SU-DHL-6 (cell line): ENCODE data around the gene ROMO1.

Experiments
- H2AFZ ChIP-seq: fragments of 200-600 bp; sonication (generic); 2 replicates; pipeline ENCODE4 v1.6.1; 2014; ENCODE audit warnings: low read depth, mild to moderate bottlenecking, moderate library complexity, mixed read lengths, antibody characterized with exemption, low read length; ENCODE audit not compliant: severe bottlenecking
- H3F3A ChIP-seq: fragments of 200-600 bp; shearing (Covaris generic); 2 replicates; pipeline ENCODE4 v1.6.0; 2016; ENCODE audit warnings: antibody characterized with exemption, mild to moderate bottlenecking; ENCODE audit not compliant: insufficient read depth
- H3K27ac ChIP-seq: fragments of 200-600 bp; sonication (generic); 2 replicates; pipeline ENCODE4 v1.5.1; 2016; ENCODE audit warnings: low read depth, mild to moderate bottlenecking, low read length, moderate library complexity, mixed read lengths
- H3K27me3 ChIP-seq: fragments of 200-600 bp; sonication (generic), shearing (Covaris generic); 2 replicates; pipeline ENCODE4 v1.6.0; 2014; ENCODE audit warnings: mild to moderate bottlenecking, low read length
- H3K36me3 ChIP-seq: fragments of 200-600 bp; sonication (generic); 2 replicates; pipeline ENCODE4 v1.6.1; 2014; ENCODE audit warnings: mild to moderate bottlenecking, low read length, mixed read lengths
- H3K4me2 ChIP-seq: fragments of 300-600, 200-600 bp; shearing (Covaris generic), sonication (generic); 2 replicates; pipeline ENCODE4 v1.6.0; 2014; ENCODE audit warnings: low read length, low read depth, mild to moderate bottlenecking; ENCODE audit not compliant: poor library complexity, severe bottlenecking
- H3K4me3 ChIP-seq: fragments of 200-600 bp; sonication (generic); 2 replicates; pipeline ENCODE4 v1.5.1; 2014; ENCODE audit warnings: antibody characterized with exemption, low read length, mild to moderate bottlenecking, mixed read lengths; ENCODE audit not compliant: insufficient read depth, poor library complexity, severe bottlenecking
- H3K79me2 ChIP-seq: fragments of 200-600 bp; sonication (generic); 2 replicates; pipeline ENCODE4 v1.6.1; 2014; ENCODE audit warnings: mild to moderate bottlenecking, low read length, moderate library complexity; ENCODE audit not compliant: insufficient read depth
- H3K9ac ChIP-seq: fragments of 200-600 bp; sonication (generic); 2 replicates; pipeline ENCODE4 v1.7.0; 2014; ENCODE audit warnings: mild to moderate bottlenecking, low read length
- H3K9me2 ChIP-seq: fragments of 200-600 bp; sonication (generic); replicated peaks from 2 replicates; pipeline ENCODE4 v1.6.1; 2014; ENCODE audit warnings: low read length; ENCODE audit not compliant: insufficient read depth
- H3K9me3 ChIP-seq: fragments of 200-600 bp; sonication (generic); 2 replicates; pipeline ENCODE4 v1.6.1; 2014; ENCODE audit warnings: low read length, mixed read lengths; ENCODE audit not compliant: insufficient read depth
- H4K20me1 ChIP-seq: fragments of 200-600 bp; sonication (generic); 2 replicates; pipeline ENCODE4 v1.6.1; 2014; ENCODE audit warnings: low read depth, mild to moderate bottlenecking, antibody characterized with exemption, low read length, moderate library complexity, mixed read lengths
- CTCF ChIP-seq: fragments of 200-600 bp; sonication (generic); IDR thresholded peaks from one replicate; pipeline ENCODE4 v1.5.1; 2017; ENCODE audit warnings: antibody characterized with exemption, mild to moderate bottlenecking, low read length, moderate library complexity; ENCODE audit not compliant: insufficient read depth, poor library complexity, severe bottlenecking
- EZH2phosphoT487 ChIP-seq: fragments of 200-600 bp; sonication (generic), shearing (Covaris generic); conservative IDR thresholded peaks from 2 replicates; pipeline ENCODE4 v1.6.1; 2018; ENCODE audit warnings: mild to moderate bottlenecking, antibody characterized with exemption, low read length, moderate library complexity, mixed read lengths

ROMO1 gene

GRCh38 chr20:35661053-35661452 is 38.2 kb upstream of the ROMO1 start:
- H3K4me2 ChIP-seq: peak overlapping the region; percentile 93
- TF ChIP-seq EZH2phosphoT487: no peak
- TF ChIP-seq CTCF: no peak
- no peak overlapping the region for H2AFZ ChIP-seq
- no peak overlapping the region for H3K4me3 ChIP-seq
- peaks cover 62% of the 10 kb centered on the region for H4K20me1 ChIP-seq
- H3K27me3 ChIP-seq: no peaks in the 10 kb centered on the region
- no peak overlapping the region for H3K27ac ChIP-seq
- 0 out of 2 replicates have a peak, but pooled peaks cover 5% of the 10 kb centered on the region for H3K36me3 ChIP-seq
- H3K79me2 ChIP-seq: peaks cover 86% of the 10 kb centered on the region
- H3K9ac ChIP-seq: no peak overlapping the region
- H3K9me3 ChIP-seq: no peaks in the 10 kb centered on the region
- no peaks in the 10 kb centered on the region for H3K9me2 ChIP-seq
- H3F3A ChIP-seq: peaks cover 3% of the 10 kb centered on the region; the same call in 1 of the 2 replicates

GRCh38 chr20:35661908-35662307 is 37.3 kb upstream of the ROMO1 start:
- TF ChIP-seq CTCF (no peak), EZH2phosphoT487 (no peak)

GRCh38 chr20:35662551-35662950 is 36.7 kb upstream of the ROMO1 start:
- Histone ChIP-seq H2AFZ (no peak overlapping the region), H3K4me2 (peak overlapping the region; percentile 93), H3K27me3 (no peaks in the 10 kb centered on the region), H4K20me1 (peaks cover 52% of the 10 kb centered on the region), H3K4me3 (peak overlapping the region; percentile 71), H3K9me2 (no peaks in the 10 kb centered on the region), H3K9me3 (no peaks in the 10 kb centered on the region), H3K9ac (peak overlapping the region; percentile 89), H3K79me2 (peaks cover 72% of the 10 kb centered on the region), H3K27ac (no peak overlapping the region), H3F3A (peaks cover 4% of the 10 kb centered on the region), H3K36me3 (no peaks in the 10 kb centered on the region)
- no peak for TF ChIP-seq EZH2phosphoT487
- no peak for TF ChIP-seq CTCF

More at GRCh38 chr20:35661908-35662307, 37.3 kb upstream of the ROMO1 start:
- Histone ChIP-seq H3K79me2 (peaks cover 78% of the 10 kb centered on the region), H2AFZ (no peak overlapping the region), H3K9me3 (no peaks in the 10 kb centered on the region), H3K9me2 (no peaks in the 10 kb centered on the region), H3K27me3 (no peaks in the 10 kb centered on the region), H4K20me1 (peaks cover 56% of the 10 kb centered on the region), H3F3A (peaks cover 7% of the 10 kb centered on the region), H3K4me2 (peak overlapping the region; percentile 93), H3K36me3 (0 out of 2 replicates have a peak, but pooled peaks cover 5% of the 10 kb centered on the region), H3K4me3 (peak overlapping the region; percentile 71), H3K9ac (peak overlapping the region; percentile 89), H3K27ac (no peak overlapping the region)
